ENCODE measurements around the gene TRIM75.
"Not testable (repeated sequence)": the region's sequence is repeated elsewhere in the genome, so short reads cannot be mapped to it uniquely, and the experiment has no call there.

The TRIM75 gene

DNA sequence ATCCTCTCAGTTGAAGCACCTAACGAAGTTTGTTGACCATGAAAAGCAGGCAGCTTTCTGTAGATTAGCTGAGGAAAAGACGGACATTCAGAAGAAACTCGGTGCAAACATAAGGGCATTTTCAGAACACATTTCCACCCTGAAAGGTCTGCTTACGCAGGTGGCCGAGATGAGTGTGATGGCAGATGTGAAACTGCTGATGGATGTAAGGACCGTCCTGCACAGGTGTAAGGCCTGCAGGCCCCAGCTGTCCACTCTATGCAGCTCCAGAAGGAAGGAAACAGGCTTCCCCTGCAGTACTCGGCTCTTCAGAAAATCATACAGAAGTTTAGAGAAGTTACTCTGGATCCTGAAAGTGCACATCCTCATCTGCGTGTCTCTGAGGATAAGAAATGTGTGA is 42.7 kb upstream of the TRIM75 start:
- TF ChIP-seq CTCF (IDR thresholded peaks at IDR 0.05; ENCODE audit: control insufficient read depth, insufficient read depth, low read depth, low read length, missing control alignments): no peak
- H3K4me3 ChIP-seq (ENCODE audit: control insufficient read depth, low read depth, low read length): no peak overlapping the region
- DNase-seq (ENCODE audit: low read depth): no peak

GRCh38 chr4:165011403-165011802 is 42.3 kb upstream of the TRIM75 start:
- no peak for DNase-seq (ENCODE audit: low read depth)
- TF ChIP-seq CTCF (IDR thresholded peaks at IDR 0.05; ENCODE audit: control insufficient read depth, insufficient read depth, low read depth, low read length, missing control alignments): no peak
- no peak overlapping the region for H3K4me3 ChIP-seq (ENCODE audit: control insufficient read depth, low read depth, low read length)

- no peak for DNase-seq (ENCODE audit: low read depth)
- no peak for TF ChIP-seq CTCF (IDR thresholded peaks at IDR 0.05; ENCODE audit: control insufficient read depth, insufficient read depth, low read depth, low read length, missing control alignments)
- H3K4me3 ChIP-seq (ENCODE audit: control insufficient read depth, low read depth, low read length): no peak overlapping the region
Measured at GRCh38 chr4:165013691-165014090, 40.0 kb upstream of the TRIM75 start.

DNA sequence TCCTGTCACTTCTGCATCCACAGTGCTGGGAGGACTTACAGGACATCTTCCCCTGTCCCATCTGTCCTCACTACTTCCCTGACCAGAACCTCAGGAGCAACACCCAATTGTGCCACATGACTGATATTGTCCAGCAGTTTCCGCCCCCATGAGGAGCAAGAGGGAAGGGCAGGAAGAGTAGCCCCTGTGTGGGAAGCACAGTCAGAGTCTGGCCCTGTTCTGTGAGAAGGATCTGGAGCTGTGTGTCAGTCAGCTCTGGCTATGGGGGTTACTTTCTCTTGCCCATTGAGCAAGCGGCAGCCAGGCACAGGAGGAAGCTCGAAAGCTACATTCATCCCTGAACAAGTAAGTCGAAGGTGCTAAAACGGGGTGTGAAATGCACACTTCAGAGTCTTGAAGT is 36.7 kb upstream of the TRIM75 start:
- no peak for DNase-seq (ENCODE audit: low read depth)
- no peak overlapping the region for H3K4me3 ChIP-seq (ENCODE audit: control insufficient read depth, low read depth, low read length)
- TF ChIP-seq CTCF (IDR thresholded peaks at IDR 0.05; ENCODE audit: control insufficient read depth, insufficient read depth, low read depth, low read length, missing control alignments): peak; percentile 12

- not testable (repeated sequence) for H3K4me3 ChIP-seq (ENCODE audit: control insufficient read depth, low read depth, low read length); DNase-seq (ENCODE audit: low read depth)
Measured at GRCh38 chr4:165019995-165020394, 33.7 kb upstream of the TRIM75 start.

GRCh38 chr4:165025782-165026181 is 27.9 kb upstream of the TRIM75 start:
- H3K4me3 ChIP-seq (ENCODE audit: control insufficient read depth, low read depth, low read length); DNase-seq (ENCODE audit: low read depth): not testable (repeated sequence)

GRCh38 chr4:165027762-165028402 is 25.8 kb upstream of the TRIM75 start:
- TF ChIP-seq CTCF (IDR thresholded peaks at IDR 0.05; ENCODE audit: control insufficient read depth, insufficient read depth, low read depth, low read length, missing control alignments): no peak
- H3K4me3 ChIP-seq (ENCODE audit: control insufficient read depth, low read depth, low read length): no peak overlapping the region
- no peak for DNase-seq (ENCODE audit: low read depth)

Data from AG09309 (cell line).